ENCODE measurements around the gene SLC9C2.
"Not testable (repeated sequence)": the region's sequence is repeated elsewhere in the genome, so short reads cannot be mapped to it uniquely, and the experiment has no call there.

Gene SLC9C2

DNA sequence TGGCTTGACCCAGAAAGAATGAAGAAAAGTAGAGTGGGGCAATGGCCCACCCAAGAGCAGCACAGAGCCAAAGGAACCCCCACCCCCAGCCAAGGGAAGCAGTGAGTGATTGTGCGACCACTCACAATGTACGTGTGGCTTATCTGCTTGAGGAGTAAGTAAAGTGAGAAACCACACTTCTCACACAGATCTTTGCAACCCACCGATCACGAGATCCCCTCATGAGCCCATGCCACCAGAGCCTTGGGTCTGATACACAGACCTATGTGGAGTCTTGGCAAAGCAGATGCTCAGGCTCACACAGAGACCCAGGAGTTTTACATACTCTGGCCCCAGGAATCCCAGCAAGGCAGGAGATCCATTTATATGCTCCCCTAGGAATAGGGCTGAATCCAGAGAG, 14.0 kb upstream of the SLC9C2 start:
- Histone ChIP-seq H3K9ac (ENCODE audit: low read length) (no peak overlapping the region), H3K9me3 (ENCODE audit: control insufficient read depth, low read depth, low read length) (no peaks in the 10 kb centered on the region), H3K27ac (ENCODE audit: low read length) (no peak overlapping the region)

DNA sequence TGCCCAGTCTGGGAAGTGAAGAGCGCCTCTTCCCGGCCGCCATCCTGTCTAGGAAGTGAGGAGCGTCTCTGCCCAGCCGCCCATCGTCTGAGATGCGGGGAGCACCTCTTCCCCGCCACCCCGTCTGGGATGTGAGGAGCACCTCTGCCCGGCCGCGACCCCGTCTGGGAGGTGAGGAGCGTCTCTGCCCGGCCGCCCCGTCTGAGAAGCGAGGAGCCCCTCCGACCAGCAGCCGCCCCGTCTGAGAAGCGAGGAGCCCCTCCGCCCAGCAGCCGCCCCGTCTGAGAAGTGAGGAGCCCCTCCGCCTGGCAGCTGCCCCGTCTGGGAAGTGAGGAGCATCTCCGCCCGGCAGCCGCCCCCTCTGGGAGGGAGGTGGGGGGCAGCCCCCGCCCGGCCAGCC, 10.2 kb upstream of the SLC9C2 start:
- H3K4me1 ChIP-seq (ENCODE audit: control insufficient read depth, low read depth, low read length); H3K9me3 ChIP-seq (ENCODE audit: control insufficient read depth, low read depth, low read length); H3K36me3 ChIP-seq (ENCODE audit: control insufficient read depth, low read depth, low read length); H3K27ac ChIP-seq (ENCODE audit: low read length); H3K9ac ChIP-seq (ENCODE audit: low read length); H3K27me3 ChIP-seq (ENCODE audit: control insufficient read depth, insufficient read depth, low read length); H3K4me3 ChIP-seq (ENCODE audit: low read length): not testable (repeated sequence)

More for the DNA sequence above, 14.0 kb upstream of the SLC9C2 start:
- no peaks in the 10 kb centered on the region for H3K27me3 ChIP-seq (ENCODE audit: control insufficient read depth, insufficient read depth, low read length)
- H3K4me3 ChIP-seq (ENCODE audit: low read length) = no peak overlapping the region
- H3K36me3 ChIP-seq (ENCODE audit: control insufficient read depth, low read depth, low read length) = no peaks in the 10 kb centered on the region
- H3K4me1 ChIP-seq (ENCODE audit: control insufficient read depth, low read depth, low read length) = no peaks in the 10 kb centered on the region

DNA sequence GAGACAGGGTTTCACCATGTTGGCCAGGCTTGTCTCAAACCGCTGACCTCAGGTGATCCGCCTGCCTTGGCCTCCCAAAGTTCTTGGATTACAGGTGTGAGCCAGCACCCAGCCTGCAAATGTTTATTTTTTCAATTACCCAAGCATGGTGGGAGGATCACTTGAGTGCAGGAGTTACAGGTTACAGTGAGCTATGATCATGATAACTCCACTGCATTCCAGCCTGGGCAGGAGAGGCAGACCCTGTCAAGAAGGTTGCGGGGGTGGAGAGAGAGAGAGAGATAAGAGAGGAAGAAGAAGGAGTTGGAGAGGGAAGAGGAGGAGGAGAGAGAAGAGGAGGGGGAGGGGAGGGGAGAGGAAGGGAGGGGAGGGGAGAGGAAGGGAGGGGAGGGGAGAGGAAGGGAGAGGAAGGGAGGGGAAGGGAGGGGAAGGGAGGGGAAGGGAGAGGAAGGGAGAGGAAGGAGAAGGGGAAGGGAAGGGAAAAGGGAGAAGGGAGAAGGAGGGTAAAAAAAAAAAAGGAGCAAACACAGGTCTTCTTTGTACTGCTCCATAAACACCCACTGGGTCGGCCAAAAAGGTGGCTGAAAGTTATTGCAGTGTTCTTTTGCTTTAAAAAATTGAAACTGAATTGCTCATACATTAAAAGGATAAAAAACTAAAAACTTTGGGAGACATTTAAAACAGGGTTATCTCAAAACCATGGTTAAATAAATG, 5.8 kb upstream of the SLC9C2 start:
- Histone ChIP-seq H3K4me3 (ENCODE audit: low read length) (no peak overlapping the region), H3K27me3 (ENCODE audit: control insufficient read depth, insufficient read depth, low read length) (no peaks in the 10 kb centered on the region), H3K36me3 (ENCODE audit: control insufficient read depth, low read depth, low read length) (no peaks in the 10 kb centered on the region), H3K9me3 (ENCODE audit: control insufficient read depth, low read depth, low read length) (no peaks in the 10 kb centered on the region), H3K9ac (ENCODE audit: low read length) (no peak overlapping the region), H3K27ac (ENCODE audit: low read length) (no peak overlapping the region), H3K4me1 (ENCODE audit: control insufficient read depth, low read depth, low read length) (no peaks in the 10 kb centered on the region)

DNA sequence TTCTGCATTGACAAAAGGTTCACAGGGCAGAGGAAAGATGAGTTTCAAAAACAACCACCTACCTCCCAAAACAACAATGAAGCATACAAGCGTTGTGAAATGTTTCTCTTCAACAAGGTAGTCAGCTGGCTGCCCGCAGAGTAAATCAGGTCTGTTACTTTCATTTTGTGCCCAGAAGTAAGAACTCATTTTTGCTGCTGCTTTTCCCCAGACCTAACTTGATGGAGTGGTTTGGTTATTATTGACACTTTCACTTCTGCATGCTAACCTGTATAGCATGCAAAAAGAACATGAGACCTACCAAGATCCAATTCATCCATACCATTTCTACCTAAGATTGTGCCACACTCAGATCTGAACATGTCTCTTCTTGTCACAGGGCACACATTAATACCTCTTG, 1.3 kb downstream of the SLC9C2 start:
- Histone ChIP-seq H3K27me3 (ENCODE audit: control insufficient read depth, insufficient read depth, low read length) (no peaks in the 10 kb centered on the region), H3K4me3 (ENCODE audit: low read length) (no peak overlapping the region)

DNA sequence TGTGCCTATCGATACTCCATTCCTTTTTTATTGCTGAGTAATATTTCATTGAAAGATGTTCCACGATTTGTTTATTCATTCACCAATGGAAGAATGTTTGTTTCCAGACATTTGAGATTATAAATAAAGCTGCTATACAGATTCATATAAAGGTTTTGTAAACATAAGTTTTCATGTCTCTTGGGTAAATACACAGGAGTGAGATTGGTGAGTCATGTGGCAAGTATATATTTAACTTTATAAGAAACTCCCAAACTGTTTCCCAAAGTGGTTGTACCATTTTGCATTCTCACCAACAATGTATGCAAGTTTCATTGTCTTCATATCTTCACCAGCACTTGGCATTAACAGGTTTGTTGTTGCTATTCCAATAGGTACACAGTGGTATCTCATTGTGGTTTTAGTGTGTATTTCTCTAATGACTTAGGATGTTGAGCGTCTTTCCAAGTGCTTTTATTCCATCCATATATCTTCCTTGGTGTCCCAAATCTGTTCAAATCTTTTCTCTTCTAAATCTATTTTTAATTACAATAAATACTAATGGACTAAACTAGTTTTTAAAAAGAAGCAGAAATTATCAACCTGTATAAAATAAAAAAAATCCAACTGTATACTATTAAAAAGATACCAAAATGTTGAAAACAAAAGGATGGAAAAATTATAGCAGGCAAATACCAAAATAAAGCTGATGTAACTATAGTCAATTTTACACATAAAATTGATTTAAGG, 6.6 kb downstream of the SLC9C2 start:
- no peaks in the 10 kb centered on the region for H3K27me3 ChIP-seq (ENCODE audit: control insufficient read depth, insufficient read depth, low read length)
- H3K9ac ChIP-seq (ENCODE audit: low read length) = no peak overlapping the region
- H3K27ac ChIP-seq (ENCODE audit: low read length) = no peak overlapping the region
- H3K36me3 ChIP-seq (ENCODE audit: control insufficient read depth, low read depth, low read length) = no peaks in the 10 kb centered on the region
- no peaks in the 10 kb centered on the region for H3K4me1 ChIP-seq (ENCODE audit: control insufficient read depth, low read depth, low read length)
- no peak overlapping the region for H3K4me3 ChIP-seq (ENCODE audit: low read length)
- H3K9me3 ChIP-seq (ENCODE audit: control insufficient read depth, low read depth, low read length) = no peaks in the 10 kb centered on the region

More for the DNA sequence above, 1.3 kb downstream of the SLC9C2 start:
- H3K36me3 ChIP-seq (ENCODE audit: control insufficient read depth, low read depth, low read length) = no peaks in the 10 kb centered on the region
- no peak overlapping the region for H3K27ac ChIP-seq (ENCODE audit: low read length)
- H3K4me1 ChIP-seq (ENCODE audit: control insufficient read depth, low read depth, low read length) = no peaks in the 10 kb centered on the region
- H3K9ac ChIP-seq (ENCODE audit: low read length) = no peak overlapping the region
- H3K9me3 ChIP-seq (ENCODE audit: control insufficient read depth, low read depth, low read length) = no peaks in the 10 kb centered on the region

DNA sequence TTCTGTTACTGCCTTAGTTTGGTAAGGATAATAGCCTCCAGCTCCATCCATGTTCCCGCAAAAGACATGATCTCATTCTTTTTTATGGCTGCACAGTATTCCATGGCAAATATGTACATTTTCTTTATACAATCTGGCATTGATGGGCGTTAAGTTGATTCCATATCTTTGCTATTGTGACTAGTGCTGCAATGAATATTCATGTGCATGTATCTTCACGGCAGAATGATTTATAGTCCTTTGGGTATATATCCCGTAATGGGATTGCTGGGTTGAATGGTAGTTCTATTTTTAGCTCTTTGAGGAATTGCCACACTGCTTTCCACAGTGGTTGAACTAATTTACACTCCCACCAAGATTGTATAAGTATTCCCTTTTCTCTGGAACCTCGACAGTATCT, 11.7 kb downstream of the SLC9C2 start:
- not testable (repeated sequence) for H3K27ac ChIP-seq (ENCODE audit: low read length)

DNA sequence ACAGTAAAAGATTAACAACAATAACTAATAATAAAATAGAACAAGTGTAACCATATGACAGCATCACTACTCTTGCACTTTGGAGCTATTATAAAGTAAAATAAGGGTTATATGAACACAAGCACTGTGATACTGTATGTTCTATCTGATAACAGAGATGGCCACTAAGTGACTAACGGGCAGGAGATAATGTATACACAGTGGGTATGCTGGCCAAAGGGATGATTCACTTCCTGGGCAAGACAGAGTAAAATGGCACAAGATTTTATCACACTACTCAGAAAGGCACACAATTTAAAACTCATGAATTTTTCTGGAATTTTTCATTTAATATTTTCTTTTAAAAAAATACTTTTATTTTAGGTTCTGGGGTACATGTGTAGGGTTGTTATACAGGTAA, 12.3 kb downstream of the SLC9C2 start:
- Histone ChIP-seq H3K9me3 (ENCODE audit: control insufficient read depth, low read depth, low read length) (no peaks in the 10 kb centered on the region), H3K9ac (ENCODE audit: low read length) (no peak overlapping the region), H3K4me3 (ENCODE audit: low read length) (no peak overlapping the region), H3K4me1 (ENCODE audit: control insufficient read depth, low read depth, low read length) (no peaks in the 10 kb centered on the region), H3K36me3 (ENCODE audit: control insufficient read depth, low read depth, low read length) (no peaks in the 10 kb centered on the region), H3K27me3 (ENCODE audit: control insufficient read depth, insufficient read depth, low read length) (no peaks in the 10 kb centered on the region), H3K27ac (ENCODE audit: low read length) (no peak overlapping the region)

More for the DNA sequence above, 11.7 kb downstream of the SLC9C2 start:
- not testable (repeated sequence) for H3K9ac ChIP-seq (ENCODE audit: low read length); H3K4me3 ChIP-seq (ENCODE audit: low read length); H3K4me1 ChIP-seq (ENCODE audit: control insufficient read depth, low read depth, low read length); H3K36me3 ChIP-seq (ENCODE audit: control insufficient read depth, low read depth, low read length); H3K27me3 ChIP-seq (ENCODE audit: control insufficient read depth, insufficient read depth, low read length); H3K9me3 ChIP-seq (ENCODE audit: control insufficient read depth, low read depth, low read length)

DNA sequence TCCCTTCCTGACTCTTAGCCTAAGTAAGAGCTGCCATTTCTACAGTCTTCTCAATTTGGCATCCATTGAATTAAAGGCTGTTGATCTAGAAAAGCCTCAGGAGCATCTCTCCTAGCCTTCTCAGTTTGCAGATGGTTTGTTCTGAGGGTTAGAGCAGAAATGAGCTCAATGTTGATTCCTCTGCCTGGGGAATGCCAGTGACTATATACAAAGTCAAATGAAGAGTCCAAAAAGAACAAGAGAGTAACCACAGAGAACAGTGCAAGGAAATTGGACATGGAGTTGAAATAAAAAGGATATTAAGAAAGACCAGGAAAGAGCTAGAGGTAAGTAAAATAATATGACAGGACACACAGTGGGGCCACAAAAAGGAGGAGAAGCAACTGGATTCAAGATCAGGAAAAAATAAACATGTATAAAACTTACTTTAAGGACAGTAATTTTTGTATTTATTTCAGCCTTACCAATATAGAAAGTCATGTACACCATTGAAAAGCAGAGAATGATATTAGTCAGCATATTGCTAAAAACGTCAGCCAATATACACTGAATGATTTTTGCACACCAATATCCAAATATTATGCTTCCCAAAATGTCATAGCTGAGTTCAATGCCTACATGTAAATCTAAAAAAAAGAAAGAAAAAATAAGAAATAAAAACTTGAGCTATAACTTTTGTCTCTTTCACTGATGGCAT, 21.3 kb downstream of the SLC9C2 start:
- no peaks in the 10 kb centered on the region for H3K36me3 ChIP-seq (ENCODE audit: control insufficient read depth, low read depth, low read length)
- H3K9me3 ChIP-seq (ENCODE audit: control insufficient read depth, low read depth, low read length) = no peaks in the 10 kb centered on the region
- no peaks in the 10 kb centered on the region for H3K4me1 ChIP-seq (ENCODE audit: control insufficient read depth, low read depth, low read length)
- H3K27ac ChIP-seq (ENCODE audit: low read length) = no peak overlapping the region
- no peak overlapping the region for H3K9ac ChIP-seq (ENCODE audit: low read length)
- H3K27me3 ChIP-seq (ENCODE audit: control insufficient read depth, insufficient read depth, low read length) = no peaks in the 10 kb centered on the region
- no peak overlapping the region for H3K4me3 ChIP-seq (ENCODE audit: low read length)

DNA sequence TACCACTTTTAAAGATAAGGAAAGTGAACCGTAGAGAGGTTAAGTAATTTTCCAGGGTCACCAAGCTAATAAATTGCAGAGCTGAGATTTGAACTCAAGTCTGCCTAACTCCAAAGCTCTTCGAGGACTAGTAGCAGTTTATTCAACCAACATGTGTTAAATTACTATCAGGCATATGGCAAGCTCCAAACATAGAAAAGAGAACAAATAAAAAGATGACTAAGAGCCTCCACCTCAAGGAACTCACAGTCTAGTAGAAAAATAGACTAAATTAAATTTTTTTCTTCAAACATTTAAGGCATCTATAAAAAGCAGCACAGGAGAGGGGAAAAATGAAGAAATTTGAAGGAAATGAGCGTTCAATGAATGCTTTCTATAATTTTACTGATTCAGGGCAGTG, 22.2 kb downstream of the SLC9C2 start:
- Histone ChIP-seq H3K36me3 (ENCODE audit: control insufficient read depth, low read depth, low read length) (no peaks in the 10 kb centered on the region), H3K9ac (ENCODE audit: low read length) (no peak overlapping the region), H3K4me3 (ENCODE audit: low read length) (no peak overlapping the region), H3K27ac (ENCODE audit: low read length) (no peak overlapping the region), H3K4me1 (ENCODE audit: control insufficient read depth, low read depth, low read length) (no peaks in the 10 kb centered on the region), H3K27me3 (ENCODE audit: control insufficient read depth, insufficient read depth, low read length) (no peaks in the 10 kb centered on the region), H3K9me3 (ENCODE audit: control insufficient read depth, low read depth, low read length) (no peaks in the 10 kb centered on the region)

DNA sequence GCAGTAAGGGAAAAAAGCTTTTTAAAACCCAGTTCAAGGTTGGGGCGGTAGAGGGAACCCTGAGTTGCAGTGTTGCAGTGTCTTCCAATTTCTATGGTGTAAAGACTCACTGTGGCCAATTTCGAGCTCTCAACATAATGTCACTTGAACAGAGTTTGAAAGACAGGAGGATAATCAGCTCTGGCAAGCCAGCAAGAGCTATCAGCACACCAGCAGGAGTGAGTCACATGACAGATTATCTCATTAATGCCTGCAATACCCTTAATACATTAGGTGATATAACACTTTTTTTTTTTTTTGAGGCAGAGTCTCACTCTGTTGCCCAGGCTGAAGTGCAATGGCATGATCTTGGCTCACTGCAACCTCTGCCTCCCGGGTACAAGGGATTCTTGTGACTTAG, 22.8 kb downstream of the SLC9C2 start:
- no peaks in the 10 kb centered on the region for H3K4me1 ChIP-seq (ENCODE audit: control insufficient read depth, low read depth, low read length)
- no peak overlapping the region for H3K4me3 ChIP-seq (ENCODE audit: low read length)
- H3K9ac ChIP-seq (ENCODE audit: low read length) = no peak overlapping the region
- H3K9me3 ChIP-seq (ENCODE audit: control insufficient read depth, low read depth, low read length) = no peaks in the 10 kb centered on the region
- no peaks in the 10 kb centered on the region for H3K36me3 ChIP-seq (ENCODE audit: control insufficient read depth, low read depth, low read length)
- H3K27ac ChIP-seq (ENCODE audit: low read length) = no peak overlapping the region
- H3K27me3 ChIP-seq (ENCODE audit: control insufficient read depth, insufficient read depth, low read length) = no peaks in the 10 kb centered on the region

DNA sequence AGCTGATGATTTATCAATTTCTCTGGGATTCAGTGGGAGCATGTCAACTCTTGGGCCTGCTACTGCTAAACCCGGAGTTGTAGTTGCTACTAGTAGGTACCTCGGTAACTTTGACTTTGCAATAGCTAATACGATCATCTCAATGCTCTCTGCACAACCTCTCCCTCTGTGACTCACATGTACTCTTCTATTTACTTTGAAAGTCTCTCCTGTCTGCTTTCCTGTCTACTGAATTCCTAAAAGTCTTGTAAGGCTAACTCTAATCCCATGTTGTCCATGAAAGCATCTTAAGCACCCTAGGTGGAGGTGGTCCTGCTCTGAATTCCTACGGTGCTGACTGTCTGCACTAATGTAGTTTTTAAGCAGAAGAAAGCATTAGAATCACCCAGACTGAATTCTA, 29.3 kb downstream of the SLC9C2 start:
- Histone ChIP-seq H3K27ac (ENCODE audit: low read length) (no peak overlapping the region), H3K27me3 (ENCODE audit: control insufficient read depth, insufficient read depth, low read length) (no peaks in the 10 kb centered on the region), H3K4me3 (ENCODE audit: low read length) (no peak overlapping the region), H3K36me3 (ENCODE audit: control insufficient read depth, low read depth, low read length) (no peaks in the 10 kb centered on the region), H3K9ac (ENCODE audit: low read length) (no peak overlapping the region), H3K9me3 (ENCODE audit: control insufficient read depth, low read depth, low read length) (no peaks in the 10 kb centered on the region), H3K4me1 (ENCODE audit: control insufficient read depth, low read depth, low read length) (no peaks in the 10 kb centered on the region)

Data from iPS-18a (cell line).